RWPE1 (cell line): ENCODE data around the gene CDK3.
A peak's percentile ranks its signal among the peaks of the same experiment; 100 is the strongest.
"Not testable (repeated sequence)": the region's sequence is repeated elsewhere in the genome, so short reads cannot be mapped to it uniquely, and the experiment has no call there.

ENCODE experiments used
- CTCF ChIA-PET: fragments of 350-600 bp; sonication (Branson Sonifier 250); formaldehyde crosslinking; extraction: SDS; loops from one replicate; lab custom pipeline; 2021; lab: Yijun Ruan, JAX
- POLR2A ChIA-PET: fragments of 400-600 bp; formaldehyde crosslinking; extraction: SDS; loops from one replicate; lab custom pipeline; 2020; ENCODE audit warnings: antibody characterized with exemption; ENCODE audit not compliant: low non-redundant PET; lab: Yijun Ruan, JAX
- DNase-seq: peaks from one replicate; pipeline ENCODE4 v3.0.0; 2012; ENCODE audit warnings: low spot score
- H3K27ac ChIP-seq: fragments of 450-650 bp; 2 replicates; pipeline ENCODE4 v1.5.1; 2017
- TF ChIP-seq, protein P1 (sequence below): fragments of 450-650 bp; conservative IDR thresholded peaks from 2 replicates; pipeline ENCODE4 v1.5.1; 2017; ENCODE audit warnings: low read depth, mild to moderate bottlenecking

The CDK3 gene

DNA sequence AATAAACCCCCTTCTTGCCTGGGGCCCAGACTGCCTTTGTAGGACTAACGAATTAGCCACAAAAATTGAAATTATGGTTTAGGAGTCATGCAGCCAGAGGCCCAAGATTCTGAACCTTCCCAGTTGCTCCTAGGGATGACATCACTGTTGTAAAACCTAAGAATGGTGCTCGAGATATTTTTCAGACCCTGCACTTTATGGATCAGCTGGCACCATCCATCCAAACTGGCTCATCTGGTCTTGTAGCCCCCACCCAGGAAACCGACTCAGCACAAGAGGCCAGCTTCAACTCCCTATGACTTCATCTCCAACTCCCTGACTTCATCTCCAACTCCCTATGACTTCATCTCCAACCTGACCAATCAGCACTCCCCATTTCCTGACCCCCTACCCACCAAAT, 37.4 kb downstream of the CDK3 start:
- DNase-seq = no peak
- POLR2A ChIA-PET = no interaction called here
- CTCF ChIA-PET = interaction anchor here (1.0 to 1.3 kb wide), 2 partner anchors 24 to 32 kb away, joined by 4 read pairs; no protein-coding TSS in a partner anchor
- no peak overlapping the region for H3K27ac ChIP-seq
- TF ChIP-seq, protein P1, sequence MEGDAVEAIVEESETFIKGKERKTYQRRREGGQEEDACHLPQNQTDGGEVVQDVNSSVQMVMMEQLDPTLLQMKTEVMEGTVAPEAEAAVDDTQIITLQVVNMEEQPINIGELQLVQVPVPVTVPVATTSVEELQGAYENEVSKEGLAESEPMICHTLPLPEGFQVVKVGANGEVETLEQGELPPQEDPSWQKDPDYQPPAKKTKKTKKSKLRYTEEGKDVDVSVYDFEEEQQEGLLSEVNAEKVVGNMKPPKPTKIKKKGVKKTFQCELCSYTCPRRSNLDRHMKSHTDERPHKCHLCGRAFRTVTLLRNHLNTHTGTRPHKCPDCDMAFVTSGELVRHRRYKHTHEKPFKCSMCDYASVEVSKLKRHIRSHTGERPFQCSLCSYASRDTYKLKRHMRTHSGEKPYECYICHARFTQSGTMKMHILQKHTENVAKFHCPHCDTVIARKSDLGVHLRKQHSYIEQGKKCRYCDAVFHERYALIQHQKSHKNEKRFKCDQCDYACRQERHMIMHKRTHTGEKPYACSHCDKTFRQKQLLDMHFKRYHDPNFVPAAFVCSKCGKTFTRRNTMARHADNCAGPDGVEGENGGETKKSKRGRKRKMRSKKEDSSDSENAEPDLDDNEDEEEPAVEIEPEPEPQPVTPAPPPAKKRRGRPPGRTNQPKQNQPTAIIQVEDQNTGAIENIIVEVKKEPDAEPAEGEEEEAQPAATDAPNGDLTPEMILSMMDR = no peak

DNA sequence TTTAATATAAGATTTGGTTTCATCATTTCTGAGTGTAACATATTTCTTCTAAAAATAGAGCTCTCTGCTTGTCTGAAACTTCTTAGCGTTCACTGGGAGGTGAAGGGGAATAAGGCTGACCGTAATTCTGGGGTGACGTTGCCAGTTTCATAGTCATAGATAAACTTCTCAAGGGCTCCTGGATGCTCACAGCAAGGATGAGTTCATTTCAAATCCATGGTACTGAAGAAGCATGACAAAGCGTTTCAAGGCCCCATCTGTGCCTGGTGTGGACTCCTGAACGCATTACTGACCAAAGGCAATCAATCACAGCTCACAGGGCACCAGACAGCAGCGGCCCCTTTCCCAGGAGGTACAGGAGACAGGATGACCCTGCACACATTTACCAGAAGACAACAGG, 38.5 kb downstream of the CDK3 start:
- ChIA-PET CTCF (interaction anchor here (0.6 kb wide), 1 partner anchor 48 kb away, joined by 3 read pairs; no protein-coding TSS in a partner anchor), POLR2A (no interaction called here)
- TF ChIP-seq, protein P1 = no peak
- peak overlapping the region; percentile 27 for H3K27ac ChIP-seq
- no peak for DNase-seq

DNA sequence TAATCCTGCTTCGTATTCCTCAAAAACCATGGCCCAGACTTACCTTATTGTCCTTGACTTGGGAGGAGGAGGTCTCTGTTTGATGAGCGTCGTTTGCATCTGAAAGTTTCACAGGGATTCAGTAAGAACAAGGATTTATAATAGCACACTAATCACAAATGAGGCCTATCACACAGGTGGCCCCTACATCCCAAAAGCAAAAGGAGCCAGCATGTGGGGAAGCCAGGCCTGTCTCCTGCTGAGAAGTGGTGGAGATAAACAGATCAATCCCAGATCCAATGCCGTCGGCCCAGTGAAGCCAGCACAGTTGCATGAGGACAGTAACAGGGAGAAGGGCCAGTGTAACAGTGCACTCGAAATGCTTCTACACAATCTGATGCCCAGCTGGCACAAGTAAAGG, 39.7 kb downstream of the CDK3 start:
- POLR2A ChIA-PET = no interaction called here

DNA sequence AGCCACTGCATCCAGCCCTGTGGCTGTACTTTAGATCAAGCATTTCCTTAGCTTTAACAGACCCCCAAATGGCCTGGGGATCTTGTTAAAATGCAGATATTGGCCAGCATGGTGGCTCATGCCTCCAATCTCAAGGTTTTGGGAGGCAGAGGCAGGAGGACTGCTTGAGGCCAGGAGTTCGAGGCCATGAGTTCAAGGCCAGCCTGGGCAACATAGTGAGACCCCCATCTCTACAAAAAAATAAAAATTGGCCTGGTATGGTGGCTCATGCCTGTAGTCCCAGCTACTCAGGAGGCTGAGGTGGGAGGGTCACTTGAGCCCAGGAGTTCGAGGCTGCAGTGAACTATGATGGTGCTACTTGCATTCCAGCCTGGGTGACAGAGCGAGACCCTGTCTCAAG, 42.2 kb downstream of the CDK3 start:
- DNase-seq, POLR2A ChIA-PET, H3K27ac ChIP-seq, CTCF ChIA-PET: not testable (repeated sequence)

More for the DNA sequence above, 39.7 kb downstream of the CDK3 start:
- CTCF ChIA-PET = no interaction called here
- no peak overlapping the region; the same call in 1 of the 2 replicates for H3K27ac ChIP-seq
- TF ChIP-seq, protein P1 = no peak
- no peak for DNase-seq

DNA sequence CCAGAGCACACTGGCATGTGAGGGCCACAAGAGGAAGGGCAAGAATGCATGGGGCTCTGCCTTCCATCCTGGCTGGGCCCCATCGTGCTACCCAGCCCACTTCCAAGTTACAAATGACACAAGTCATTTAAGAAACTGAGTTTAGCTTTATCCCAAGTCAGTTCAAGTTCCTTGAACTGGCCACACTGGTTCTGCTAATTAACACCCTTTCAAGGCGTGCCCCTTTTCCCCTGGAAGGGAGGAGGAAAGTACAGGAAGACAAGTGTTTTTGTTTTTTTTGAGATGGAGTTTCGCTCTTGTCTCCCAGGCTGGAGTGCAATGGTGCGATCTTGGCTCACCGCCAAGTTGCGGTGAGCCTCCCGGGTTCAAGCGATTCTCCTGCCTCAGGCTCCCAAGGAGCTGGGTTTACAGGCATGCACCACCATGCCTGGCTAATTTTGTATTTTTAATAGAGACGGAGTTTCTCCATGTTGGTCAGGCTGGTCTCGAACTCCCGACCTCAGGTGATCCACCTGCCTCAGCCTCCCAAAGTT, 43.9 kb downstream of the CDK3 start:
- CTCF ChIA-PET, H3K27ac ChIP-seq, DNase-seq, POLR2A ChIA-PET: not testable (repeated sequence)

DNA sequence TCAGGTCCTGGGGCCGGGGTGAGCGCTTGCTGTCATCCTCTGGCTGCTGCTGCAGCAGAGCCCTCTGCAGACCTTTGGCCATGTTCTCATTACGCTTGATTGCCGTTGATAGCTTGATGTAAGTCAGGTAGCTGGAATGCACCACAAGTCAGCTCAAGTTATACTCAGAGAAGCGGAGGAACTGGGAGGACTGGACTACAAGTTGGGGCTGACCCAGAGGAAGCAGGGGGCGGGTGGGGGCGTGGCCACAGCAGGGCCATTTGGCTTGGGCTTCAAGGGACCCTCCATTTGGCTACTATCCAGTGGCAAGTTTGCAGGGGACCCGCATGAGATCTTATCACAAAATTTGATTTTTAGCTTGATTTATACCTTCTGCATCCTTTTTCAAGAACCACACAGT, 45.4 kb downstream of the CDK3 start:
- CTCF ChIA-PET = no interaction called here
- POLR2A ChIA-PET = no interaction called here
- H3K27ac ChIP-seq = no peak overlapping the region
- peak; percentile 29 for DNase-seq
- TF ChIP-seq, protein P1 = no peak

DNA sequence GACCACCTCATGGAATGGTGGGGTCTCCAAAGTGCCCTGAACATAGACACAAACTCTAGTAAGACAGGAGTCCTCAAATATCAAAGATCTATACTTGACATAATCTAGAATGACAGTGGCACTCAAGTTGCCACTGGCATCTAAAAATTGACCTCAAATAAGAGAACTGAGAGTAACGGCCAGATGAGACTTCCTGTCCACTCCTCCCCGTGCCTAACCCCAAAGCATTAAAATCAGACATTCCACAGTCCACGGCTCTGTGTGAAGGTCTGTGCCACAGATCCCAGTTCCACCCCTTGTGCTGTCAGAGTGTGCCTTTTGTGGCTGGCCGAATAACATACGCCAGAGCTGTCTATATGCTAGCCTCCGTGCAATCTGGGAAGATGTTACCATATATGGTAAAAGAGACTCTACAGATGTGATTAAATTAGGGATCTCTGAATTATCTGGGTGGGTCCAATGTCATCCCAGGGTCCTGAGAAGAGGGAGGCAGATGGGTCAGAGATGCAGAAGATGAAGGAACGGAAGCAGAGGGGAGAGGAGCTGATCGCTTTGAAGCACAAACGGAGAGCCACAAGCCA, 47.5 kb downstream of the CDK3 start:
- ChIA-PET CTCF (no interaction called here), POLR2A (no interaction called here)
- H3K27ac ChIP-seq = no peak overlapping the region
- TF ChIP-seq, protein P1 = no peak
- DNase-seq = no peak
